Skin epidermis (tissue), 12 donors: ENCODE results near the gene GPR137.
"Not testable (repeated sequence)": the region's sequence is repeated elsewhere in the genome, so short reads cannot be mapped to it uniquely, and the experiment has no call there.

Source experiments
- H3K27ac ChIP-seq, 21 experiments: fragments of 200-600 bp; sonication (generic) in 11 of 21; one replicate each; pipeline ENCODE4 v1.5.0; 2020; ENCODE audit warnings: mild to moderate bottlenecking in 3 of 21, inconsistent platforms in 2 of 21, moderate library complexity in 2 of 21
- H3K4me3 ChIP-seq, 7 experiments: fragments of 200-600 bp; sonication (generic) in 2 of 7; one replicate each; pipeline ENCODE4 v1.5.0; 2020; ENCODE audit warnings: inconsistent platforms in 2 of 7, mild to moderate bottlenecking in 2 of 7, moderate library complexity in 1 of 7

GPR137 gene

DNA sequence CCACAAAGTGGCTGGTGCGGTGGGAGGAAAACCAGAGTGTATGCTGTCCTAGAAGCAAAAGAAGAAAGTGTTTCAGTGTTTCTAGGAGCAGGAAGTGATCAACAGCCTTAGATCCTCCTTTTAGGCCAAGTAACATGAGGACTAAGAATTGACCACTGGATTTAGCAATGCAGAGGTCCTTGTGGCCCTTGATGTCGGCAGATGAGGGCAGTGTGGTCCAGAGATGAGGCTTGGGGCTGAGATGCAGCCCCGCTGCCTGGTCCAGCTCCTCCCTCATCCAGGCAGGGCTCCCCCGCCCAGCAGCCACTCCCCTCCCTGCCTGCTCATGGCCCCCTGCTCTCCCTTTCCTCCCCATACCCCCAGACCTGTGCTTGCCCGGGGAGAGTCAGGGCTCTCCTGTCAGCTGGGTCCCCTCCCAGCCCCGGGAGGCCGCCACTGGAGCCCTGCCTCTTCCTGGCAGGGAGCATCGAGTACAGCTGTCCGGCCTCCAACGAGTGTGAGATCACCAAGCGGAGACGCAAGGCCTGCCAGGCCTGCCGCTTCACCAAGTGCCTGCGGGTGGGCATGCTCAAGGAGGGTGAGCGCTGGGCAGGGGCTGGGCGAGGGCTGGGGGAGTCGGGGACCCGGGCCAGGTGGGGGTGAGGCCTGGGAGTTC is 28.0 kb downstream of the GPR137 start:
- no peak overlapping the region for H3K4me3 ChIP-seq

DNA sequence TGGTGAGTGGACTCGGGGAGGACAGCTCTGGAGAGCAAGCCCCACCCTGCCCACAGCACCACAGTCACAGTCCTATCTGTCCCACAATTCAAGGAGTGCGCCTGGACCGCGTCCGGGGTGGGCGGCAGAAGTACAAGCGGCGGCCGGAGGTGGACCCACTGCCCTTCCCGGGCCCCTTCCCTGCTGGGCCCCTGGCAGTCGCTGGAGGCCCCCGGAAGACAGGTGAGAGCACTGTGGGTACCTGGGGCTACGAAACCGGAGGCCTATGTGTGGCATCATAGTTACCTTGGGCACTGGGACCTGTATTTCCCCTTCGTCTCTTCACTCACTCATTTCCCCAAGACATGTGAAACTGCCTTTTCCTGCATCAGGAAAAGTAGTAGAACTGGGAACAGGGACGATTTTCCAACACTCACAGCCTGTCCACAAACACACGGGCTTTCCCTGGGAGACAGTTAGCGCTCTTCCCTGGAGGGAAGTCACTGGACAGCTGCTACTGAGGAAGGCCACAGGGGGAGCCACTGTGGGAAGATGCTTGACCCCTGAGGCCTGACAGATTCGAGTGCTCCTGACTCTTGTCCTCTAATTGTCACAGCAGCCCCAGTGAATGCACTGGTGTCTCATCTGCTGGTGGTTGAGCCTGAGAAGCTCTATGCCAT is 28.6 kb downstream of the GPR137 start:
- peak overlapping the region in 14 of 21 experiments; percentile 11 to 82 (median 65) for H3K27ac ChIP-seq
- H3K4me3 ChIP-seq = no peak overlapping the region

More for the DNA sequence above, 28.0 kb downstream of the GPR137 start:
- H3K27ac ChIP-seq = peak overlapping the region in 16 of 21 experiments; percentile 9 to 82 (median 64)

DNA sequence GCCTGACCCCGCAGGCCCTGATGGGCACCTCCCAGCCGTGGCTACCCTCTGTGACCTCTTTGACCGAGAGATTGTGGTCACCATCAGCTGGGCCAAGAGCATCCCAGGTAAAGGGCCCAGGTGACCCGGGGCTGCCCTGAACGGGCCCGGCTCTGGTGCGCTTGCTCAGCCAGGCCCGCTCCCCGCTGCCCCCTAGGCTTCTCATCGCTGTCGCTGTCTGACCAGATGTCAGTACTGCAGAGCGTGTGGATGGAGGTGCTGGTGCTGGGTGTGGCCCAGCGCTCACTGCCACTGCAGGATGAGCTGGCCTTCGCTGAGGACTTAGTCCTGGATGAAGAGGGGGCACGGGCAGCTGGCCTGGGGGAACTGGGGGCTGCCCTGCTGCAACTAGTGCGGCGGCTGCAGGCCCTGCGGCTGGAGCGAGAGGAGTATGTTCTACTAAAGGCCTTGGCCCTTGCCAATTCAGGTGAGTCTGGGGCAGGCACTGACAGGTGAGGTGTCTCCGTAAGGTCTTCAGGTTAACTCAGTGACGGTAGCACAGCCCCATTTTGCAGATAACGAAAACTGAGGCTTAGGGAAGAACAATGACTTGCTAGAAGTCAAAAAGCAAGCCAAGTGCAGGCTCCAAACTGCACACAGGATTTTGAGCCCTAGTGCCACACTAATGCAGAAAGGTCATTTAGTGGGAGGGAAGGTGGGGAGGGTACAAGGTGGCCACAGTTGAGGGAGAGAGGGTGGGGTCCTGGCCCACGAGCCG is 29.3 kb downstream of the GPR137 start:
- Histone ChIP-seq H3K4me3 (no peak overlapping the region), H3K27ac (peak overlapping the region in 6 of 21 experiments; percentile 11 to 78 (median 64))

DNA sequence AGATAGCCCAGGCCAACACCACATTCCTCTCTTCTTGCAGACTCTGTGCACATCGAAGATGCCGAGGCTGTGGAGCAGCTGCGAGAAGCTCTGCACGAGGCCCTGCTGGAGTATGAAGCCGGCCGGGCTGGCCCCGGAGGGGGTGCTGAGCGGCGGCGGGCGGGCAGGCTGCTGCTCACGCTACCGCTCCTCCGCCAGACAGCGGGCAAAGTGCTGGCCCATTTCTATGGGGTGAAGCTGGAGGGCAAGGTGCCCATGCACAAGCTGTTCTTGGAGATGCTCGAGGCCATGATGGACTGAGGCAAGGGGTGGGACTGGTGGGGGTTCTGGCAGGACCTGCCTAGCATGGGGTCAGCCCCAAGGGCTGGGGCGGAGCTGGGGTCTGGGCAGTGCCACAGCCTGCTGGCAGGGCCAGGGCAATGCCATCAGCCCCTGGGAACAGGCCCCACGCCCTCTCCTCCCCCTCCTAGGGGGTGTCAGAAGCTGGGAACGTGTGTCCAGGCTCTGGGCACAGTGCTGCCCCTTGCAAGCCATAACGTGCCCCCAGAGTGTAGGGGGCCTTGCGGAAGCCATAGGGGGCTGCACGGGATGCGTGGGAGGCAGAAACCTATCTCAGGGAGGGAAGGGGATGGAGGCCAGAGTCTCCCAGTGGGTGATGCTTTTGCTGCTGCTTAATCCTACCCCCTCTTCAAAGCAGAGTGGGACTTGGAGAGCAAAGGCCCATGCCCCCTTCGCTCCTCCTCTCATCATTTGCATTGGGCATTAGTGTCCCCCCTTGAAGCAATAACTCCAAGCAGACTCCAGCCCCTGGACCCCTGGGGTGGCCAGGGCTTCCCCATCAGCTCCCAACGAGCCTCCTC is 30.2 kb downstream of the GPR137 start:
- peak overlapping the region in 9 of 21 experiments; percentile 87 to 97 (median 93) for H3K27ac ChIP-seq
- H3K4me3 ChIP-seq = peak overlapping the region in 2 of 7 experiments; percentile 64 to 68

DNA sequence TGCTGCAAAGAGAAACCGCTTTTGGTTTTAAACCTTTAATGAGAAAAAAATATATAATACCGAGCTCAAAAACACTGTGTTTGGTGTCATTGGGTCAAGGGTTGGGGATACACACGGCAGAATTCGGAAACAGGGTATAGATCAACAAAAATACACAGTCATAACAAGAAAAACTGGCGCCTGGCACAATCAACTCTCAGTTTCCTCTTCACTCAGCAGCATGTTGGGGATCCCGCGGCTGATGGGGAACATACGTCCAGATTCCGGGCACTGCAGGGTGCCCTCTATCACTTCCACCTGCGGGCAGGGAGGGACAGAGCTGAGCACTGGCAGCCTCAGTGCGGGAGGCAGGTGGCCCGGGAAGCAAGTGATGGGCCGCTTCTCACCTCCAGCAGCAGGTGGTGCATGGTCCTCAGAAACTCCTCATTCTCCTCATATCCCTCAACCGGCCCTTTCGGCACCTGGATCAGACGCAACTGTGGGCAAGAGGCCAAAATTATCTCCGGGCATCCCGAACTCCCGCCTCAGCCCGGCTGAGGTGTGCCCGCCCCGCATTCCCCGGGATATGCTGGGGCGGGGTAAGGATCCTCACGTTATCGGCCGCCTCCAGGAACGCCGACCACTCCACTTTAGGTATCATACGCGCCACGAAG is 31.1 kb downstream of the GPR137 start:
- Histone ChIP-seq H3K4me3 (peak overlapping the region; percentile 51 to 87 (median 68)), H3K27ac (peak overlapping the region; percentile 57 to 98 (median 92))

DNA sequence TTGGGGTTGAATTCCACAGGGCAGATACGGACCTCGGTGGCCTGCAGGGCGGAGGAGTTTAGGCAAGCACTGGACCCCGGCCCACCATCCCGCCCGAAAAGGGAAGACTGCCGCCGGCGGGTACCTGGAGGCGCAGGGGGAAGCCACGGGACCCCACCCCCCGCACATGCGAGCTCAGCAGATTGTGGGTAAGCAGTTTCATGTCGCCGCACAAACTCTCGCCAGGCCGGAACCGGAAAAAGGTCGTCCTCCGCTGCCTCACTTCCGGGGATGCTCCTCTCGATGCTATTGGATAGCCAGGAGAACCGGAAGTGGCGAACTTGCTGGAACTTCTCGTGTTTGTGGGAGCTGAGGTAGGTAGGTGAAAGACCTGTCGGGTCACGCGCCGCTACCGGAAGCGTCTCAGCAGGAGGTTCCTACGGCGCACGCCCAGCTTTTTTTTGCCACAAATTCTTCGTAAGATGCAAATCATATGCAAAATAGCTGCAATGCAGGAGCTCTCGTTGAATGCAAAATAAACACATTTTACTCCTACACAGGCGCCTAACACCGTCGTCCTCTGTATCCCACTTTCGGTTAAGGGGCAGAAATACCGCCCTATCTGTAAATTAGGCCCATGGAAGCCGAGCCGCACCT is 31.8 kb downstream of the GPR137 start, which contains the start of gene TRMT112:
Gene TRMT112, minus strand, starts transcription at position 235 of the 636 bp plus-strand sequence. Its CDS starts 33 bp downstream, at position 202.
- peak within 1 kb of the TSS; percentile 81 to 98 (median 92) for H3K27ac ChIP-seq
- peak within 1 kb of the TSS; percentile 51 to 87 (median 68) for H3K4me3 ChIP-seq

DNA sequence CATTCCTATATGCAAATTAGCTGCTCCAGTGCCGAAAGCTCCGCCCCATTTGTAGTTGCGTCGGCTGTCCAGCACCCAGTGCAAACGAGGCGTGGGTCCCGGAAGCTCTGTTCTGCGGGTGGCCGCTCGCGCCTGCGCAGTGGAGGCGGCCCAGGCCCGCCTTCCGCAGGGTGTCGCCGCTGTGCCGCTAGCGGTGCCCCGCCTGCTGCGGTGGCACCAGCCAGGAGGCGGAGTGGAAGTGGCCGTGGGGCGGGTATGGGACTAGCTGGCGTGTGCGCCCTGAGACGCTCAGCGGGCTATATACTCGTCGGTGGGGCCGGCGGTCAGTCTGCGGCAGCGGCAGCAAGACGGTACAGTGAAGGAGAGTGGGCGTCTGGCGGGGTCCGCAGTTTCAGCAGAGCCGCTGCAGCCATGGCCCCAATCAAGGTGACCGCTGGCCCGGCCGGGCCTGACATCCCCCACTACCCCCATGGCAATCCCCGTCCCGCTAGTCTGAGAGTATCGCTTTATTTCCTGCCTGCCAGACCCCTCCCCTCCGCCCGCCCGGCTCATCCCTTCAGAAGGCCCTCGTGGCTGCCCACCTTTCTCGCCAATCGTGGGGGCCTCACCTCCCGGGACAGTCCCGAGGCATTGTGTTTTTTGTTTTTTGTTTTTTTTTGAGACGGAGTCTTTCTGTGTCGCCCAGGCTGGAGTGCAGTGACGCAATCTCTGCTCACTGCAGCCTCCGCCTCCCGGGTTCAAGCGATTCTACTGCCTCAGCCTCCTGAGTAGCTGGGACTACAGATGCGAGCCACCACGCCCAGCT is 32.5 kb downstream of the GPR137 start, which contains the start of gene PRDX5:
Gene PRDX5, plus strand, starts transcription at position 161 of the 805 bp plus-strand sequence. Its CDS starts 95 bp downstream, at position 256.
- Histone ChIP-seq H3K4me3 (peak within 1 kb of the TSS; percentile 51 to 87 (median 68)), H3K27ac (peak within 1 kb of the TSS; percentile 81 to 98 (median 92))

DNA sequence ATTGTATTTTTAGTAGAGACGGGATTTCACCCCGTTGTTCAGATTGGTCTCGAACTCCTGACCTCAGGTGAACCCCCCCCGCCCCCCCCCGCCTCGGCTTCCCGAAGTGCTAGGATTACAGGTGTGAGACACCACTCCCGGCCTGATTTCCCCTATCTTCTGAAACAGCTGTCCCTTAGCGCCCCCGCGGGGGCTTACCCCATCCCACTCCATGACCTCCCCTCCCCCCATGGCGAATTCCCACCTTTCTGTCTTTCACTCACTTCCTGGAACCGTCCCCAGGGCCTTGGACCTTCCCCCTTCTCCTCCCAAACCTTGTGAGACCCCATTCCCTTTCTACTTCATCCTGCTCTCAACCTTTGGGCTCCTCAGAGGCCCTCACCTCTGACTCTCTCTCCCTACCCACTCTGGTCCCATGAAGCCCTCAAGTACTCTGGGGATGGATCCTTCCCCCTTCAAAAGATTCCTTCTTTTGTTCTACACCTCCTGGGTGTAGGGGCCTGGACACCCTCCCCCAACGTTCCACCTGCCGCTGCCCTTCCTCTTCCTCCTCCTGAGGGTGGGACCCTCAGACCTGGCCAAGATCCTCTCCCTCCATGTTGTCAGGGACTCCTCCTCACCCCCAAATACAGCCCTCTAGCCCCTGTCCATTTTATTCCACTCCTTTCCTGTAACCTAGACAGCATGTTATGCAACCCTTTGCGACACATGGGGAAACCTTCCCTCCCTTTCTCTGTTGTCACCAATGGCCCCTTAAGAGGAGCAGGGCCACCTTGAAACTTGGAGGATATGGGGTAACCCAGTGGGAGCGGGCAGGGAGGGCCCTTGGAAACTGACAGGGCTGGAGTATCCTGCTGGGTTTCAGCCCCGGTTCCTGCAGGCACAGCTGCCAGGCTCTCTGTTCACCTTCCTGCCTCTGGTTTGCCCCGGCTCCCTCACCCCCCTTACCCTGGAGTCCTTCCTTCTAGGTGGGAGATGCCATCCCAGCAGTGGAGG is 33.4 kb downstream of the GPR137 start:
- peak overlapping the region; percentile 51 to 87 (median 68) for H3K4me3 ChIP-seq
- H3K27ac ChIP-seq = peak overlapping the region; percentile 81 to 98 (median 92)

DNA sequence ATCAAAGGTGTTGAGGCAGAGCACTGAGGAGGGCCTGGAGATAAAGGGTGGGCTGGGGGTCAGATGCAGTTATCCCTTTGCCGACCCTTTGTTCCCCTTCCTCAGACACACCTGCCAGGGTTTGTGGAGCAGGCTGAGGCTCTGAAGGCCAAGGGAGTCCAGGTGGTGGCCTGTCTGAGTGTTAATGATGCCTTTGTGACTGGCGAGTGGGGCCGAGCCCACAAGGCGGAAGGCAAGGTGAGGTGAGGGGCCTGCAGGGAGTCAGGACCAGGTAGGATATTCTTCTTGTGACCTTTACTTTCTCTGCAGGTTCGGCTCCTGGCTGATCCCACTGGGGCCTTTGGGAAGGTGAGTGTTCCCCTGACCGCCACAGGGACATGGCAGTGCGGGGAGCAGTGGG is 34.9 kb downstream of the GPR137 start:
- Histone ChIP-seq H3K27ac (peak overlapping the region in 6 of 21 experiments; percentile 2 to 55 (median 25)), H3K4me3 (no peak overlapping the region)

DNA sequence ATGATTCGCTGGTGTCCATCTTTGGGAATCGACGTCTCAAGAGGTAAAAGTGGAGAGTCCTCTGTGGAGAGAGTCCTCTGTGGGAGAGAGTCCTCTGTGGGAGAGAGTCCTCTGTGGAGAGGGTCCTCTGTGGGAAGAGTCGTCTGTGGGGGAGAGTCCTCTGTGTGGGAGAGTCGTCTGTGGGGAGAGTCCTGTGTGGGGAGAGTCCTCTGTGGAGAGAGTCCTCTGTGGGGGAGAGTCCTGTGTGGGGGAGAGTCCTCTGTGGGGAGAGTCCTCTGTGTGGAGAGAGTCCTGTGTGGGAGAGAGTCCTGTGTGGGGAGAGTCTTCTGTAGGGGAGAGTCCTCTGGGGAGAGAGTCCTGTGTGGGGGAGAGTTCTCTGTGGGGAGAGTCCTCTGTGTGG is 35.4 kb downstream of the GPR137 start:
- Histone ChIP-seq H3K4me3 (no peak overlapping the region), H3K27ac (peak overlapping the region in 12 of 21 experiments; percentile 2 to 69 (median 38))

DNA sequence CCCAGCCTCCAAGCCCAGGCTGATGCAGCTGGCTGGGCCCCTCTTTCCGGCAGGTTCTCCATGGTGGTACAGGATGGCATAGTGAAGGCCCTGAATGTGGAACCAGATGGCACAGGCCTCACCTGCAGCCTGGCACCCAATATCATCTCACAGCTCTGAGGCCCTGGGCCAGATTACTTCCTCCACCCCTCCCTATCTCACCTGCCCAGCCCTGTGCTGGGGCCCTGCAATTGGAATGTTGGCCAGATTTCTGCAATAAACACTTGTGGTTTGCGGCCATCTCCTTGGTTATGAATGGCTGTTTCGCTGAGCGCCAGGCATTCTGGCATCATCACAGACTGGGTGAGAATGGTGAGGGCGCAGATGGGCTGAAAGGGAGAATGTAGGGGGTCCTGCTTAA is 35.9 kb downstream of the GPR137 start:
- Histone ChIP-seq H3K27ac (peak overlapping the region in 11 of 21 experiments; percentile 2 to 69 (median 38)), H3K4me3 (no peak overlapping the region)

DNA sequence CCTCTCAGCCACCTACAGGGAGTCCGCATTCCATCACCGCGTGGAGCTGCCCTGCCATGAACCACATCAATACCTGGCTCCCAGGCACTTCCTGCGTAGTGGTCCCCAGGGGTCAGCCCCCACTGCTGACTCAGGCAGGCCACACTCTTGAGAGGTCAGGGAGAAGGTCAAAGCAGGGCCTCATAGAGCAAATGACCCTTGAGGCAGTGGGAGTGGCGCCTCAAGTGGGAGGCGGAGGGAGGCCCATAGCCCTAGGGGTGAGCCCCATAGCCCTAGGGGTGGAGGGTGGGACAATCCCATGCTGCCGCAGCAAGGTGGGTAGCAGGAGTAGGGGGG is 37.2 kb downstream of the GPR137 start:
- peak overlapping the region in 2 of 21 experiments; percentile 3 to 24 for H3K27ac ChIP-seq
- no peak overlapping the region for H3K4me3 ChIP-seq

DNA sequence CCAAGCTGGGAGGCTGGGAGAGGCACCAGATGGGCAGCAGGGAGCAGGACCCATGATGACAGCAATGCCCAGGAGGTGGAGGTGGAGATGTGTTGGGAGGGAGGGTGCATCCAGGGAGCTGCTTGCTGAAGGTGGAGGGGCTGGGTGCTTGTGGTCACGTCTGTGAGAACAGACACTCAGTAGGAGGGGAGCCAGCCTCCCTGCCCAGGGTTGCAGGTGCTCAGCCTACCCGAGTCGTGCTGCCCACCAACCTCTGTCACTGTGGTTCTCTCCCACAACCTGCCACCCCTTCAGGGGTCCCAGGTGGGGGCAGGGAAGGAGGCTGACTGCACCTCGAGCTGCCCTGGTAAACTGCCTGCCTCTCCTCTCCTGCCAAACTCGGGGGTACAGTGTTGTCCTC is 37.7 kb downstream of the GPR137 start:
- no peak overlapping the region for H3K27ac ChIP-seq
- H3K4me3 ChIP-seq = no peak overlapping the region

DNA sequence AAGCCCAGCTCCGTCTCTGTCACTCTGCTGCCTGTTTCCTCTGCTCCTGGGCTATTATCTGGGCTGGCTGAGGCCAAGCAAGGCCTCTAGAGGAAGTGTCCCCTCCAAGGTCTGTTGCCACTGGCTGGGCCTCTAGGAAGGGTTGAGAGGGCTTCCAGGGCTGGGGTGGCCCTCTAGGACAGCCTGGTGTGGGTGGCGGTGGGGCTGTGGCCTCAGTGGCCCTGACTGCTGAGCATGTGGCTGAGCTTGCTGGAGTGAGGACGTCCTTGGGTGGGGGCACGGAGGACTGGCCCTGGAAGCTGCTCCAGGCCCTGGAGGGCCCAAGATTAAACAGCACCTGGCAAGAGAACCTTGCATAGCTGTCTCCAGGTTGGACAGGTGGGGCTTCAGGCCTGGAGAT is 38.3 kb downstream of the GPR137 start:
- not testable (repeated sequence) for H3K4me3 ChIP-seq
- H3K27ac ChIP-seq = peak overlapping the region in 5 of 21 experiments; percentile 2 to 34 (median 25)

DNA sequence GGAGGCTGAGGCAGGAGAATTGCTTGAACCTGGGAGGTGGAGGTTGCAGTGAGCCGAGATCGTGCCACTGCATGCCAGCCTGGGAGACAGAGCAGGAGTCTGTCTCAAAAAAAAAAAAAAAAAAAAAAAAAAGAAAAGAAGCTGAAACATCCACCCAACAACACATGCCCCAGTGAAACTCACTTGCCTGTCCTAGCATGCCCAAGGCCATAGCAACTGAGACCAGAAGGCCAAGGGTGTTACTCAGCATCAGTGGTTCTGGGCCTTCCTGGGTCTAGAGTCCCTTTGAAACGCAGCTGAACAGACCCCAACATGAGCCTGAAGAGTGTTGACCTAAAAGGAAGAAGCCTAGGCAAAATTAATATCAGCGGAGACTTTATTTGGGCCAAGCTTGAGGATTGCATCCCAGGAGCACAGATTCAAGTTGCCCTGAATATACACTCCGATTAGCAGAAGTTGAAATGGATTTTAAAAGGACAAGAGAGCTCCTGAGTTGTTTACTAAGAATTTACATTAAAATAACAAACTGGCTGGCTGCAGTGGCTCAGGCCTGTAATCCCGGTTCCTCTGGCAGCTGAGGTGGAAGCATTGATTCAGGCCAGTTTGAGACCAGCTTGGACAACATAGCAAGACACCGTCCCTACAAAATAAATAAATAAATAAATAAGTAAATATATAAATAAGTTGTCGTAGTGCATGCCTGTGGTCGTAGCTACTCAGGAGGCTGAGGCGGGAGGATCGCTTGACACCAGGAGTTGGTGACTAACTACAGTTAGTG is 39.2 kb downstream of the GPR137 start:
- Histone ChIP-seq H3K27ac (peak overlapping the region in 7 of 21 experiments; percentile 14 to 62 (median 35)), H3K4me3 (no peak overlapping the region)
